GM15510 (cell line): ENCODE results near the gene PCYT1A.

ENCODE experiments used
- POLR2A ChIP-seq: IDR thresholded peaks from 3 replicates; pipeline ENCODE4 v1.6.1; 2011; ENCODE audit warnings: borderline replicate concordance; ENCODE audit not compliant: insufficient read length; ENCODE audit errors: extremely low read depth

PCYT1A gene

DNA sequence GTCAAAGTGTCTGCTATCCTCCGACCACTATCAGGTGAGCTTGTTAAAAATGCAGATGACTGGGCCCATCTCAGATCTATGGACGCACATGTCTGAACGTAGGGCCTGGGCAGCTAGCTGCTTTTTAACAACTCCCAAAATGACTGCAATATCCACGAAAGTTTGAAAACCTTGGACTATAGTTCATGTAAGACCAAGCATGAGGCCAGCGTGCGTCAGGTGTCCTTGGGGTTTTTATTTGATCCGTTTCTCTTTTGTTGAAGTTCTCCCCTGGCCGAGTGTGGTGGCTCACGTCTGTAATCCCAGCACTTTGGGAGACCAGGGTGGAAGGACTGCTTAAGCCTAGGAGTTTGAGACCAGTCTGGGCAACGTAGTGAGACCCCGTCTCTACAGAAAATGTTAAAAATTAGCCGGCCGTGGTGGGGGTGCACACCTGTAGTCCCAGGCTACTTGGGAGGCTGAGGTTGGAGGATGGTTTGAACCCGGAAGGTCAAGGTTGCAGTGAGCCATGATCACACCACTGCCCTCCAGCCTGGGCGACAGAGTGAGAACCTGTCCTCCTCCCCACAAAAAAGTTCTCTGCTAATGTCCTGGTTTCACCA, 61.7 kb downstream of the PCYT1A start:
- no peak for TF ChIP-seq POLR2A

GRCh38 chr3:196225086-196225485, 62.4 kb downstream of the PCYT1A start:
- no peak for TF ChIP-seq POLR2A

DNA sequence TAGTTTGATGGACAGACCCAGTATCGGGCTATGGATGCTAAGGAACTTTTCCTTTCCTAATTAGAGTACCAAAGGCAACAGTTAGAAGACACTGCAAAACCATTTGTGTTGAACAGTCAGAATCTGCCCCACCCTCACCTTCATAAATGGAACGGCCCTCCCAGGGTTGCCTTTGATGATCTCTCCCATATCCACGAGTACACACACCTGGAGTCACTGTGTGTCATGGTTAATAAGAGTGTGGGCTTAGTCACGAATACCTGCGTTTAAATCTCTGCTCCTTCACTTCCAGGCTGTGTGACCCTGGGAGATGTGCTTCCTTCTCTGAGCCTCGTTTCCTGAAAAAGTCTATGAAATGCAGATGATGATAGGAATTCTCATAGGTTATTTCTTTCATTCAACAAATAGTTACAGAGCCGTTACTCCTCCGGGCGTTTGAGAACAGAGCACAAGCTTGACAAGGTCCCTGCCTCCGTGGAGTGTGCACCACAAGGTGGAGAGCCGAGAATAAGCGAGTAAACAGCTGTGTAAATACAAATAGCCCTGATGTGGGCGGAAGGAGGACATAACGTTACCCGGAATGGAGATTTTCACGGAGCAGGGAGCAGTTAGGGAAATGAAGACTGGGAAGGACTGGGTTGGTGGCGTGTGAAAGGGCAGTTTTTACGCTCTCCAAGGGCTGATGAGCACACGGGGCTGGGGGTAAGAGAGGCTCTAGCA, 64.5 kb downstream of the PCYT1A start:
- TF ChIP-seq POLR2A = no peak

- no peak for TF ChIP-seq POLR2A
These were observed 66.5 kb downstream of the PCYT1A start for GRCh38 chr3:196220991-196221390.

GRCh38 chr3:196220587-196220986, 66.9 kb downstream of the PCYT1A start:
- no peak for TF ChIP-seq POLR2A

GRCh38 chr3:196219970-196220311, 67.6 kb downstream of the PCYT1A start:
- TF ChIP-seq POLR2A = no peak

DNA sequence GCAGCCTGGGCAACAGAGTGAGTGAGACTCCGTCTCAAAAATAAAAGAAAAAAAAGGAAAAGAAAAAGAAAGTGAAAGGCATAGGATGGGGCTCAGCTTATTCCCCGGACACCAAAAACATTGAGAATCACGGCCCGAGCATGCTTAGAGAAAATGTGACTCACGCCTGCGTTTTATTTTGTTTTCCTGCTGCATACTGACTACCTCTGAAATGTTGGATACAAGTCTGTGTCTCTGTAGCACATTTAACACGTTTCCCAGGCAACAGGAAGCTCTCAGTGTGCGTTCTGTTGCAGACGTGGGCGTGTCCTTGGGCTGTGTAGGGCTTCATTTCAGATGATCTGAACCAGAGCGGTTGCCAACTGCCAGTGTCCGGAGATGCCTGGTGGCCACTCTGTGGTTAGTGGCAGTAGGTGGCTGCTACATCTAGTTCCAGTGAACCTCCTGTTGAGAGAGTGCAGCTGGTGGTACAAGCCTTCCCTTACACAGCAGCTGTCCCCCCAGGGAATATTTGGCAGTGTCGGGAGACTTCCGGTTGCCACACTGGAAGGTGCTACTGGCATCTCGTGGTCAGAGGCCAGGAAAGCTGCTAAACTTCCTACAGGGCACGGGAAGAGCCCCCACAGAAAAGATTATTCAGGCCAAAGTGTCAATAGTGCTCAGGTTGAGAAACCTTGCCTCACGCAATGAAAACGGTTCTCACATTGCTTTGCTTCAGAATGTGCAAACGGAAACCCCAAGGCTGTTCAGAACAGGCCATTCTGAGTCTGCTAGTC, 68.1 kb downstream of the PCYT1A start:
- TF ChIP-seq POLR2A = no peak

GRCh38 chr3:196218155-196218712, 69.3 kb downstream of the PCYT1A start:
- no peak for TF ChIP-seq POLR2A

DNA sequence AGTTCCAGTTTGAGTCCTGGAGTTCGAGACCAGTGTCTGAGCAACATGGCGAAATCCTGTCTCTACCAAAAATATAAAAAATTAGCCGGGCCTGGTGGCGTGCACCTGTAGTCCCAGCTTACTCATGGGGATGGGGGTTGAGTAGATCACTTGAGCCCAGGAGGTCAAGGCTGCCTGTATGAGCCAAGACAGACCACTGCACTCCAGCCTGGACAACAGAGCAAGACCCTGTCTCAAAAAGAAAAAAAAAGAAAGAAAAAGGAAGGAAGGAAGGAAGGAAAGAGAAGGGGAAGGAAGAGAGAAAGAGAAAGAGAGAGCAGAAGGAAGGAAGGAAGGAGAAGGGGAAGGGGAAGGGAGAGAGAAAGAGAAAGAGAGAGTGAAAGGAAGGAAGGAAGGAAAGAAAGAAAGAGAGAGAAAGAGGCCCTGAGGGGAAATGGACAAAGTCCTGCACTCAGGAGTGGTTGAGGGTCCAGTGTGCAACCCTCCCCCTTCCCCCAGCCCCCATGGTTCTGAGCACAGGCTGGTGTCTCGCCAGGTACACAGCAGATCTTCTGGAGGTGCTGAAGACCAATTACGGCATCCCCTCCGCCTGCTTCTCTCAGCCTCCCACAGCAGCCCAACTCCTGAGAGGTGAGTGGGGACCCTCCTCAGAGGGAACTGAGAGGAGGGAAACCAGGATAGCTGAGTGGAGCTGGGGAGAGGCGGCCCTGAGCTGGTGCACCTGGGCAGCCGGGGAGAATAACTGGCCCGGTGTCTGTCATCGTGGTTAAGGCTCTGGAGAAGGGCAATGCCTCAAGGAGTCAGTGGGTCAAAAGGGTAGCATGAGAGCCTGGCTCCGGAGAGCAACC, 70.0 kb downstream of the PCYT1A start:
- TF ChIP-seq POLR2A = no peak

- TF ChIP-seq POLR2A = no peak
These were observed 70.8 kb downstream of the PCYT1A start for GRCh38 chr3:196216681-196217211.

DNA sequence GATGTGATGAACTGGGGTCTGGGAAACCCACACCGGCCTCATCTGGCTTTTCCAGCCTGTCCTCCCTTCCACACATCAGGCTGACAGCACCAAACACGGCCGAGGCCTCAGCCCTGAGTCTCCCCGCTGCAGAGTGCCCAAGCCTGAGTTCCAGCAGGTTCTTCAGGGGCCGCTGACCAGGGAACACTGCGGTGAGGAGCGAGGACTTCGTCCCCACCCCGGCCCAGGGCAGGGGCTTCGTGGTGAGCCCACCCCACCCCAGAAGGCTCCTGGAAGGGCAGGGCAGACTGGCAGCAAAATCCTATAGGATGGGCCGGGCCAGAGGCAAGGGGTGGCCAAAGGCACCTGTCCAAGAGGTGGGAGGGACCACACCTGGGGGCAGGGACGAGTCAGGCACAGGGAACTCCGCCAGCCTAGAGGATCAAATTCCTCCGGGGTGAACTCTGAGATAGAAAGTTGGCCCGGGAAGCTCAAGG, 71.4 kb downstream of the PCYT1A start, which contains the start of gene SLC51A:
Gene SLC51A, plus strand, starts transcription at position 446 of the 476 bp plus-strand sequence. CDS start 179 bp downstream, outside the sequence.
- no peak for TF ChIP-seq POLR2A

DNA sequence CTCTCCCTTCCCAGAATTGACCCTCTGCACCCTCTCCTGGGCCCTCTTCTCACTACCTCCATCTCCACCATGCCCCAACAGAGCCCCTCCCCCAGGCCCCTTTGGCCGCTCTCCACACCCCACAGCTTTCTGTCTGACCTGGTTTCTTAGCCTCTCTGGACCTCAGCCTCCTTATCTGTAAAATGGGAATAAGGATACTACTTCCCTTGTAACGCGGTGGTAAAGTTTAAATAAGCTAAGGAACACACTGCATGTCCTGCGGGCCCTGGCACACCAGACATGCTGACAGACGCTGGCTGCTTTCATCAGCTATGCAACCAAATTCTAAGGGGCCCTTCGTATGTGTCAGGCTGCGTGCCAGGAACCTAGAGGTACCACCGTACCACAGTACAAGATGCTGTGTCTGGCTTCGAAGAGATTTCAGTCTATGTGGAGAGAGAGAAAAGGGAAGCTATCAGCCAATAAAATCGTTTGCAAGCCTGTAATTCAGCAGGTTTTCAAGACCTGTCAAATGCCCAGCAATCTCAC, 72.0 kb downstream of the PCYT1A start:
- TF ChIP-seq POLR2A = no peak

GRCh38 chr3:196214783-196215441, 72.6 kb downstream of the PCYT1A start:
- TF ChIP-seq POLR2A = no peak
